NCI-H2029 (cell line): ENCODE data around the gene ABCC1.
"Not testable (repeated sequence)": the region's sequence is repeated elsewhere in the genome, so short reads cannot be mapped to it uniquely, and the experiment has no call there.

Experiments
- DNase-seq: peaks from one replicate; lab custom pipeline; 2025; lab: John Stamatoyannopoulos, UW

The ABCC1 gene

GRCh38 chr16:16158741-16159374, 209.4 kb downstream of the ABCC1 start:
- no peak for DNase-seq

- no peak for DNase-seq
Measured at GRCh38 chr16:16159662-16160061, 210.2 kb downstream of the ABCC1 start.

GRCh38 chr16:16161319-16161718, 211.9 kb downstream of the ABCC1 start:
- no peak for DNase-seq

DNA sequence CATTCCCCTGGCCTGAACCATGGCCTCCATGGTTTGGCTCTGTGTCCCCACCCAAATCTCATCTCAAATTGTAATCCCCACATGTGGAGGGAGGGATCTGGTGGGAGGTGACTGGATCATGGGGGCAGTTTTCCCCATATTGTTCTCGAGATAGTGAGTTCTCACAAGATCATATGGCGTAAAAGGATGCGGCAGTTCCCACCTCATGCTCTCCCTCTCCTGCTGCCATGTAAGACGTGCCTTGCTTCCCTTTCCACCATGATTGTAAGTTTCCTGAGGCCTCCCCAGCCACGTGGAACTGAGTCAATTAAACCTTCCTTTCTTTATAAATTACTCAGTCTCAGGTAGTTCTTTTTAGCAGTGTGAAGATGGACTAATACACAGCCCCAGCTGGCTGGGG, 212.4 kb downstream of the ABCC1 start:
- DNase-seq = not testable (repeated sequence)

GRCh38 chr16:16162591-16162990, 213.2 kb downstream of the ABCC1 start:
- DNase-seq = no peak

- DNase-seq = no peak
Measured at GRCh38 chr16:16163109-16163508, 213.7 kb downstream of the ABCC1 start.

GRCh38 chr16:16163571-16163970, 214.2 kb downstream of the ABCC1 start:
- no peak for DNase-seq

DNA sequence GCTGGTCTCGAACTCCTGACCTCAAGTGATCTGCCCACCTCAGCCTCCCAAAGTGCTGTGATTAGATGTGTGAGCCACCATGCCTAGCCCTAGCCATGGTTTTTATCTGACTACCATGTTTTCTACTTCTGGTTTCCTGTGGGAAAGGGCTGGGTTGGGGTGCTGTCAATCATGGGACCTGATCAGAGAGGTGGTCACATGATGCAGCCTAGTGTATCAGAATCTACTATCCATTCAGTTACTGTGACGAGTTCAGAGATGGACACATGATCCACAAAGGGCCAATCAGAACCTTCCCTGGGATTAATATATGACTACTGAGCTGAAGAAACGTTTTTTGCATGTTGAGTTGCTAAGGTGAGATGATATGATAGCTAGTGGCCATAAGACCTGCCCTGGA, 214.8 kb downstream of the ABCC1 start:
- no peak for DNase-seq

DNA sequence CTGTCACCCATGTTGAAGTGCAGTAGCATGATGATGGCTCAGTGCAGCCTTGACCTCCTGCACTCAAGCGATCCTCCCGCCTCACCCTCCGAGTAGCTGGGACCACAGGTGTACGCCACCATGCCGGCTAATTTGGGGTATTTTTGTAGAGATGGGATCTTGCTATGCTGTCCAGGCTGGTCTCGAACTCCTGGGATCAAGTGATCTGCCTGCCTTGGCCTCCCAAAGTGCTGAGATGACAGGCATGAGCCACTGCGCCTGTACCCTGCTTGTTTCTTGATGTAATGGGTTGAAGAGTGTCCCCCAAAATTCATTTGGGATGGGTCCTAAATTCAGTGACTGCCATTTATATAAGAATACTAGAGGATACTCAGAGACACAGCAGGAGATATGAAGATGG, 216.7 kb downstream of the ABCC1 start:
- DNase-seq = no peak

GRCh38 chr16:16166949-16167348, 217.5 kb downstream of the ABCC1 start:
- DNase-seq = no peak

GRCh38 chr16:16167927-16168326, 218.5 kb downstream of the ABCC1 start:
- DNase-seq = no peak

- no peak for DNase-seq
Measured at GRCh38 chr16:16168431-16168830, 219.0 kb downstream of the ABCC1 start.

- no peak for DNase-seq
Measured at GRCh38 chr16:16169615-16170014, 220.2 kb downstream of the ABCC1 start.

GRCh38 chr16:16171332-16171919, 222.0 kb downstream of the ABCC1 start:
- DNase-seq = no peak

GRCh38 chr16:16172991-16173390, 223.6 kb downstream of the ABCC1 start:
- DNase-seq = no peak

DNA sequence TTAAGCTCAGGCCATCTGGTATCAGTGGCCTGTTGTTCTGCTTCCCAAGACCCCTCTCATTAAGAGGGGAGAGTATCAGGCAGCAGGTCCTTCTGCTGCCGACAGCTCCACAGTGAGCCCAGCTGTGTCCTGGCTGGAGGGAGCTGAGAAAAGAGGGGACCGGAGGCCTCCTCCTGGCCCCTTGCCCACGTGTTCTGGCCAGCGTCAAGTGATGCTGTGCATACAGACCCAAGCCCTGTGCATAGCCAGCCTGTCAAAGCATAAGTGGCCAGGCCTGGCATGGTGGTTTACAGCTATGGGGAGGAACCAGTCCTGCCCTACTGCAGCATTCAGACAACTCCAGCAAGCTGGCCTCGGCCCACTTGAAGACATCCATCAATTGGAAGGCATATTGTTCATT, 225.9 kb downstream of the ABCC1 start:
- DNase-seq = no peak

DNA sequence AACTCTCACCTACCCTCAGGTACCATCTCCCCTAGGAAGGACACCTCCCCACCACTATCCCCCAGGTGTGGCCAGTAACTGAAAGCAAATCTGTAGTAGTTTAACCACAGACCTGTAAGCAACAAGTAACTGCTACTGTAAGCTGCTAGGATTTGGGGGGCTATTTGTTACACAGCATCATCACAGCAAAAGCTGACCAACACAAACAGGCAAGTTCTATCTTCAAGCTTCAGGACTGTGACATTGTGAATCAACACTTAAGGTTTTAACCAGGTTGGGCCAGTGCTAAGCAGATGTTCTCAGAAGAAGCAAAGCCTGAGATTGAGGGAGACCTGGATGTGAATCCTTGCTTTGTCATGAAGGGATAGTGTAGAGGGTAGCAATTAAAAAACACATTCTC, 226.9 kb downstream of the ABCC1 start:
- DNase-seq = no peak

GRCh38 chr16:16178455-16179162, 229.2 kb downstream of the ABCC1 start:
- DNase-seq = no peak

GRCh38 chr16:16181748-16182147, 232.3 kb downstream of the ABCC1 start:
- not testable (repeated sequence) for DNase-seq

GRCh38 chr16:16182918-16183317, 233.5 kb downstream of the ABCC1 start:
- DNase-seq = no peak

- DNase-seq = no peak
Measured at GRCh38 chr16:16183562-16183961, 234.1 kb downstream of the ABCC1 start.

DNA sequence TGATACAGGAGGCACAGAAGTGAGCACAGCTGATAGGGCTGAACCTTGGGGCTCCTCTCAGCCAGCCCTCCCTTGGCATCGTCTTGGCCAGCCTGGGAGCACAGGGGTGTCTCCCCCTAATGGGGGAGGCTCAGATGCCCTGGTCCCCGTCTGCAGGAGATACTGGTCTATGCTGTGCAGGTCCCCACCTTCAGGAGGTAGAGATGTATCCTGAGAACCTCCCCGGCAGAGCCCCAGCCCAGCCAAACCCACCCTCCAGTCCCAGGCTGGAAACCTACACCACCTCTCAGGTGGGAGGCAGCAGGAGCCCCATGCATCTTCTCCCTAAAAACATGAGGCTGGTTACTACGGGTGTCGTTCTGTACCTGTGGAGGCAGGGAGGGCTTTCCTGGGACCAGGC, 235.2 kb downstream of the ABCC1 start:
- DNase-seq = no peak

DNA sequence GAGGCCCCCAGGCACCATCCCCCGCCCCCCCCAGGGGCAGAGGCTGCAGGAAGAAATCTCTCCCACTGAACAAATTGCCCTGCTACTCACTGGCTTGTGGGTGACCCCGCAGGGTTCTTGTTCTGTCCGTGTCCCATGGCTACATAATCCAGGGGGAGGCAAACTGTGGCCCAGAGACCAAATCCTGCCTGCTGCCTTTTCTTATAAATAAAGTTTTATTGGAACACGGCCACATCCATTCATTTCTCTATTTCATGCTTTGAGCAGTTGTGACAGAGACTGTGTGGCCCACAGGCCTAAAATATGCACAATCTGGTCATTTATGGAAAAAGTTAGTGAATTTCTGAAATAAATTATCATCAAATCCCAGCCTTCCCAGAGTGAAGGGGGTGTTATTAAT, 235.7 kb downstream of the ABCC1 start:
- DNase-seq = no peak

DNA sequence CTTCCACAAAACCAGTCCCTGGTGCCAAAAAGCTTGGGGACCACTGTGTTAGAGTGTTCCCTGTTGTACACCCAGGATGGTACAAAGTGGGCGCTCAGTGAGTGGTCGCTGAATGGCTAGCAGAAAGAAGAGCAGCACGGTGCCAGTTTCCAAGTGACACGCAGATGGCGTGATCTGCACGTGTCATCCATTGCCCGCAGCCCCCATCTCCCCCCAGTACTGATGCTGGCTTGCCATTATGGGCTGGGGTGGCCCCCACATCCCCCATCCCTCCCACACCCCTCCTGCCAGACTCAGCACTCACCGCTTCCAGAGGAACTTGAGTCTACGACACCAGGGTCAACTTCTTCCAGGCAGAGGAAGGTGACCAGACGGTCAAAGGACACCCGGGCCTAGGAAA, 237.4 kb downstream of the ABCC1 start:
- no peak for DNase-seq
